ENCODE measurements around the gene VMP1. TPM values are rescaled to one million over a fixed set of nuclear protein-coding genes. Genes with fewer than 3 reads are reported as not detected.
A peak's percentile ranks its signal among the peaks of the same experiment; 100 is the strongest.
"Not testable (repeated sequence)": the region's sequence is repeated elsewhere in the genome, so short reads cannot be mapped to it uniquely, and the experiment has no call there.

Gene VMP1
- total RNA-seq, 1 experiment from 2014 or later = 277 TPM

GRCh38 chr17:59827721-59828477 lies 120.4 kb downstream of the VMP1 start:
- CTCF ChIA-PET = interaction anchor here (0.5 to 0.6 kb wide), 2 partner anchors 42 to 45 kb away, joined by 4 read pairs; no protein-coding TSS in a partner anchor

GRCh38 chr17:59828478-59828760 lies 121.0 kb downstream of the VMP1 start:
- no TSS peak for BruUV-seq (replicated peaks)
- TF ChIP-seq EZH2 (IDR thresholded peaks at IDR 0.05; ENCODE audit: low read length, unreplicated experiment) = no peak
- TF ChIP-seq CTCF (conservative IDR thresholded peaks at IDR 0.05; ENCODE audit: low read depth, low read length) = no peak
- TF ChIP-seq EZH2phosphoT487 (IDR thresholded peaks at IDR 0.05; ENCODE audit: borderline replicate concordance, low read length) = no peak
- ChIA-PET POLR2A (ENCODE audit: unreplicated experiment) (interaction anchor here (0.6 to 2.7 kb wide), 5 partner anchors 9 to 75 kb away, joined by 3 to 51 read pairs (median 10); no protein-coding TSS in a partner anchor), CTCF (interaction anchor here (0.5 to 0.6 kb wide), 2 partner anchors 42 to 45 kb away, joined by 4 read pairs; no protein-coding TSS in a partner anchor)
- Histone ChIP-seq H3K9me2 (replicated peaks; ENCODE audit: low read length) (no peaks in the 10 kb centered on the region), H3K79me2 (ENCODE audit: low read length) (peaks cover 45% of the 10 kb centered on the region), H3K4me3 (ENCODE audit: low read length) (peak overlapping the region; percentile 36; the same call in 1 of the 2 replicates), H3K27ac (ENCODE audit: low read length) (peak overlapping the region; percentile 96), H3K4me1 (ENCODE audit: insufficient read depth, low read length) (peaks cover 66% of the 10 kb centered on the region), H3F3A (ENCODE audit: low read length, unreplicated experiment) (peaks cover 20% of the 10 kb centered on the region), H3K4me2 (ENCODE audit: low read length) (peak overlapping the region; percentile 65), H3K9me3 (ENCODE audit: low read length) (no peaks in the 10 kb centered on the region), H3K27me3 (ENCODE audit: low read length) (no peaks in the 10 kb centered on the region), H3K9ac (ENCODE audit: low read length) (peak overlapping the region; percentile 79), H3K36me3 (ENCODE audit: low read depth, low read length) (no peaks in the 10 kb centered on the region), H2AFZ (ENCODE audit: low read length) (no peak overlapping the region), H4K20me1 (ENCODE audit: low read length) (no peaks in the 10 kb centered on the region)
- ATAC-seq (no peak), DNase-seq (no peak)
- intact Hi-C loops (cut with micrococcal nuclease) = no loop called here

More at GRCh38 chr17:59827721-59828477, 120.4 kb downstream of the VMP1 start:
- Histone ChIP-seq H3K27me3 (ENCODE audit: low read length) (no peaks in the 10 kb centered on the region), H3K9me3 (ENCODE audit: low read length) (no peaks in the 10 kb centered on the region), H3K27ac (ENCODE audit: low read length) (peak overlapping the region; percentile 96), H3K36me3 (ENCODE audit: low read depth, low read length) (no peaks in the 10 kb centered on the region), H3K9me2 (replicated peaks; ENCODE audit: low read length) (no peaks in the 10 kb centered on the region), H3K9ac (ENCODE audit: low read length) (peak overlapping the region; percentile 79), H3K79me2 (ENCODE audit: low read length) (peaks cover 45% of the 10 kb centered on the region), H4K20me1 (ENCODE audit: low read length) (no peaks in the 10 kb centered on the region), H2AFZ (ENCODE audit: low read length) (no peak overlapping the region), H3F3A (ENCODE audit: low read length, unreplicated experiment) (peaks cover 20% of the 10 kb centered on the region), H3K4me1 (ENCODE audit: insufficient read depth, low read length) (peaks cover 66% of the 10 kb centered on the region), H3K4me3 (ENCODE audit: low read length) (peak overlapping the region; percentile 36; the same call in 1 of the 2 replicates), H3K4me2 (ENCODE audit: low read length) (peak overlapping the region; percentile 65)
- no peak for ATAC-seq
- BruUV-seq (replicated peaks) = no TSS peak
- intact Hi-C loops (cut with micrococcal nuclease) = no loop called here
- peak; percentile 50 for DNase-seq
- POLR2A ChIA-PET (ENCODE audit: unreplicated experiment) = interaction anchor here (0.6 to 2.7 kb wide), 6 partner anchors 10 to 75 kb away, joined by 3 to 51 read pairs (median 8); no protein-coding TSS in a partner anchor
- TF ChIP-seq EZH2 (IDR thresholded peaks at IDR 0.05; ENCODE audit: low read length, unreplicated experiment) (no peak), CTCF (conservative IDR thresholded peaks at IDR 0.05; ENCODE audit: low read depth, low read length) (no peak), EZH2phosphoT487 (IDR thresholded peaks at IDR 0.05; ENCODE audit: borderline replicate concordance, low read length) (no peak)

GRCh38 chr17:59828819-59829216 lies 121.4 kb downstream of the VMP1 start:
- H2AFZ ChIP-seq (ENCODE audit: low read length); H3K36me3 ChIP-seq (ENCODE audit: low read depth, low read length); H3K9me2 ChIP-seq (replicated peaks; ENCODE audit: low read length); H4K20me1 ChIP-seq (ENCODE audit: low read length); CTCF ChIA-PET; H3K27me3 ChIP-seq (ENCODE audit: low read length); DNase-seq; H3K9me3 ChIP-seq (ENCODE audit: low read length): not testable (repeated sequence)
- peak overlapping the region; percentile 79 for H3K9ac ChIP-seq (ENCODE audit: low read length)
- POLR2A ChIA-PET (ENCODE audit: unreplicated experiment) = interaction anchor here (1.0 to 2.7 kb wide), 6 partner anchors 9 to 75 kb away, joined by 3 to 51 read pairs (median 10); no protein-coding TSS in a partner anchor
- peaks cover 20% of the 10 kb centered on the region for H3F3A ChIP-seq (ENCODE audit: low read length, unreplicated experiment)
- peak overlapping the region; percentile 36; the same call in 1 of the 2 replicates for H3K4me3 ChIP-seq (ENCODE audit: low read length)
- intact Hi-C loops (cut with micrococcal nuclease) = loop anchor here (1.0 kb wide), 3 partner anchors 8 to 75 kb away; no protein-coding TSS in a partner anchor
- peaks cover 45% of the 10 kb centered on the region for H3K79me2 ChIP-seq (ENCODE audit: low read length)
- H3K4me2 ChIP-seq (ENCODE audit: low read length) = peak overlapping the region; percentile 65
- H3K4me1 ChIP-seq (ENCODE audit: insufficient read depth, low read length) = peaks cover 66% of the 10 kb centered on the region
- H3K27ac ChIP-seq (ENCODE audit: low read length) = peak overlapping the region; percentile 96
- ATAC-seq = peak; percentile 5
- BruUV-seq (replicated peaks) = TSS peak; percentile 89
